CD14-positive monocyte (primary cell): ENCODE results near the gene SLC8A2. TPM values are rescaled to one million over a fixed set of nuclear protein-coding genes. Genes with fewer than 3 reads are reported as not detected.

Source experiments
- DNase-seq, 3 donors: peaks; one replicate each; pipeline ENCODE4 v3.0.0-alpha.2; 2011 to 2022
- H2AFZ ChIP-seq: 2 replicates; pipeline ENCODE4 v1.6.0; 2012; ENCODE audit warnings: mild to moderate bottlenecking, low read depth, low read length, inconsistent platforms; ENCODE audit not compliant: insufficient read depth, poor library complexity, severe bottlenecking
- H3K27ac ChIP-seq, 2 donors: 1 replicate in 1 of 2; 2 replicates in 1 of 2; pipeline ENCODE4 v1.5.1; 2012 to 2013; ENCODE audit warnings: low read length in 2 of 2, control low read depth in 1 of 2, inconsistent platforms in 1 of 2, low read depth in 1 of 2, mild to moderate bottlenecking in 1 of 2
- H3K27me3 ChIP-seq, 2 donors: one replicate each; pipeline versions ENCODE4 v1.6.0 to v1.6.1; 2011 to 2013; ENCODE audit warnings: low read length in 2 of 2; ENCODE audit not compliant: control insufficient read depth in 2 of 2, insufficient read depth in 2 of 2
- H3K36me3 ChIP-seq, 2 donors: replicated peaks in 1 of 2; 1 replicate in 1 of 2; 2 replicates in 1 of 2; pipeline versions ENCODE4 v1.5.1 to v1.6.1; 2012 to 2013; ENCODE audit warnings: low read length in 2 of 2, control low read depth in 1 of 2, inconsistent platforms in 1 of 2, mild to moderate bottlenecking in 1 of 2; ENCODE audit not compliant: insufficient read depth in 2 of 2, control insufficient read depth in 1 of 2
- H3K4me1 ChIP-seq, 2 donors: 1 replicate in 1 of 2; 2 replicates in 1 of 2; pipeline versions ENCODE4 v1.5.1 to v1.6.1; 2012 to 2013; ENCODE audit warnings: low read length in 2 of 2, control low read depth in 1 of 2, inconsistent platforms in 1 of 2, mild to moderate bottlenecking in 1 of 2, moderate library complexity in 1 of 2; ENCODE audit not compliant: insufficient read depth in 2 of 2, control insufficient read depth in 1 of 2
- H3K4me2 ChIP-seq: replicated peaks from 2 replicates; pipeline ENCODE3; 2012; ENCODE audit warnings: low read length, moderate library complexity, mild to moderate bottlenecking; ENCODE audit not compliant: poor library complexity, severe bottlenecking; ENCODE audit errors: extremely low read depth
- H3K4me3 ChIP-seq, 3 experiments: fragments of 200-600 bp in 1 of 3; sonication (generic) in 1 of 3; replicated peaks in 1 of 3; 1 replicate in 2 of 3; 2 replicates in 1 of 3; pipeline ENCODE4 v1.5.1; 2011 to 2013; ENCODE audit warnings: low read length in 3 of 3, mild to moderate bottlenecking in 3 of 3, control low read depth in 2 of 3, low read depth in 2 of 3, inconsistent platforms in 1 of 3, moderate library complexity in 1 of 3
- H3K79me2 ChIP-seq: 2 replicates; pipeline ENCODE4 v1.6.0; 2012; ENCODE audit warnings: mild to moderate bottlenecking, control low read depth, inconsistent platforms, low read length, moderate library complexity; ENCODE audit not compliant: insufficient read depth
- H3K9ac ChIP-seq: 2 replicates; pipeline ENCODE4 v1.6.0; 2017; ENCODE audit warnings: low read length, mild to moderate bottlenecking; ENCODE audit not compliant: insufficient read depth, poor library complexity, severe bottlenecking
- H3K9me3 ChIP-seq, 2 donors: replicated peaks in 1 of 2; 1 replicate in 1 of 2; 2 replicates in 1 of 2; pipeline versions ENCODE4 v1.5.1 to v1.6.1; 2012 to 2013; ENCODE audit warnings: low read length in 2 of 2, control low read depth in 1 of 2; ENCODE audit not compliant: control insufficient read depth in 1 of 2, insufficient read depth in 1 of 2
- H4K20me1 ChIP-seq: 2 replicates; pipeline ENCODE4 v1.6.0; 2012; ENCODE audit warnings: mild to moderate bottlenecking, low read length, control low read depth, moderate library complexity; ENCODE audit not compliant: insufficient read depth
- H3K27ac Mint-ChIP-seq, 7 donors: one replicate each; pipeline ENCODE4 v1.8.0; 2020; ENCODE audit warnings: mild to moderate bottlenecking in 7 of 7, mixed read lengths in 7 of 7, moderate library complexity in 6 of 7, inconsistent platforms in 2 of 7
- H3K27me3 Mint-ChIP-seq, 3 donors: one replicate each; pipeline ENCODE4 v1.8.0; 2021 to 2022; ENCODE audit warnings: low read depth in 3 of 3, mild to moderate bottlenecking in 3 of 3, mixed read lengths in 3 of 3, moderate library complexity in 3 of 3, inconsistent platforms in 1 of 3
- H3K36me3 Mint-ChIP-seq, 2 donors: one replicate each; pipeline ENCODE4 v1.8.0; 2020; ENCODE audit warnings: mixed read lengths in 2 of 2, inconsistent platforms in 1 of 2, mild to moderate bottlenecking in 1 of 2
- H3K4me1 Mint-ChIP-seq: one replicate; pipeline ENCODE4 v1.8.0; 2020; ENCODE audit warnings: mild to moderate bottlenecking, mixed read lengths
- H3K4me3 Mint-ChIP-seq, 2 donors: one replicate each; pipeline ENCODE4 v1.8.0; 2020; ENCODE audit warnings: mild to moderate bottlenecking in 2 of 2, mixed read lengths in 2 of 2, moderate library complexity in 1 of 2
- H3K9me3 Mint-ChIP-seq, 7 donors: one replicate each; pipeline ENCODE4 v1.8.0; 2020 to 2022; ENCODE audit warnings: mixed read lengths in 7 of 7, mild to moderate bottlenecking in 6 of 7, moderate library complexity in 6 of 7, inconsistent platforms in 2 of 7
- WGBS: methylation state at CpG from one replicate; pipeline ENCODE4 v1.1.5; 2013; ENCODE audit warnings: missing lambda C conversion rate; ENCODE audit not compliant: insufficient coverage; 5-methylcytosine and 5-hydroxymethylcytosine counted together
- intact Hi-C, 2 donors: fragments of 100-400 bp; cut with micrococcal nuclease; formaldehyde crosslinking; loops; one replicate each; pipeline versions ENCODE4 v1.15.0 to v1.15.1; 2023
- polyA plus RNA-seq, 3 donors: library from polyadenylated mRNA; depleted of rRNA in 1 of 3; unstranded in 2 of 3; stranded (reverse) in 1 of 3; fragments of 300-500 nt in 2 of 3; fragments of >200 nt in 1 of 3; fragmentation: Illumina TruSeq in 2 of 3; gene quantifications; 1 replicate in 2 of 3; 2 replicates in 1 of 3; pipeline ENCODE4 v1.2.3, GENCODE V29; 2012 to 2021
- TF ChIP-seq, protein P1 (sequence below): fragments of 200-600 bp; IDR thresholded peaks from one replicate; pipeline ENCODE4 v1.8.0; 2022; ENCODE audit warnings: antibody characterized with exemption, mild to moderate bottlenecking

The SLC8A2 gene
- polyA plus RNA-seq, 3 donors, result not detected

DNA sequence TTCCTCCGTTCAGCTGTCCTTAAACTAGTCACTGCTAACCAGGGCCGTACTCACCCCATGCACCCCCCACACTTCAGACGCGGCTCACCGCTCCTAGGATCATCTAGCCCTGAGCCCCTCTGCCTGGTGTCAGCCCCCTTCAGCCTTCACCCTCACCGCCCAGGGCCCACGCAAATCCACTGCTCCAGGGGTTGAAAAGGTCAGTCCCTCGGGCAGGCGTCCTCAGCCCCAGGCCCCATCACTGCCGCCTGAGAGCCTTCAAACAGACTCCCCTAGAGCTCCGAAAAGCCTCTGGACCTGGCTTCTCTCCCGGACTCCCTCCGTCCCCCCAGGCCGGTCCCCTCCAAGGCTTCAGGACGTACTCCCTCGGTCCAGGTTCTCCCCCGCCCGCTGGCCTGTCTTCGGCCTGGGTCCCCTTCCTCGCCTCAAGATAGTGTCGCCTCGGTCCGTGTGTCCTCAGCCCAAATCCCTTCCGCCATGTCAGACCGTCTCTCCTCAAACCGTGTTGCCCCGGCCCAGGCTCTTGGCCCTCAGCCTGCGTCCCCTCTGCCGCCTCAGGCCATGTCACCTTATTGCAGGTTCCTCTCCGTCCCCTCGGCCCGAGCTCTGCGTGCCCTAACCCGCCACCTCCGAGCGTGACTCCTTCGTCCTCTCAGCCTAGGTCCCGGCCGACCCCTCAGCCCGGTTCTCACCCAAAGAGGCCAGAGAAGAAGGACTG lies 42.6 kb upstream of the SLC8A2 start:
- Mint-ChIP-seq H3K36me3 (peaks cover 21 to 35% of the 10 kb centered on the region in 2 donors), H3K4me3 (peak overlapping the region; percentile 98), H3K9me3 (no peaks in the 10 kb centered on the region), H3K27me3 (peaks cover 0 to 11% (median 3%) of the 10 kb centered on the region in 3 donors), H3K27ac (peak overlapping the region; percentile 98 to 100 (median 99)), H3K4me1 (peaks cover 49% of the 10 kb centered on the region)
- H4K20me1 ChIP-seq, result peaks cover 51% of the 10 kb centered on the region
- H2AFZ ChIP-seq, result peak overlapping the region; percentile 61
- TF ChIP-seq, protein P1, sequence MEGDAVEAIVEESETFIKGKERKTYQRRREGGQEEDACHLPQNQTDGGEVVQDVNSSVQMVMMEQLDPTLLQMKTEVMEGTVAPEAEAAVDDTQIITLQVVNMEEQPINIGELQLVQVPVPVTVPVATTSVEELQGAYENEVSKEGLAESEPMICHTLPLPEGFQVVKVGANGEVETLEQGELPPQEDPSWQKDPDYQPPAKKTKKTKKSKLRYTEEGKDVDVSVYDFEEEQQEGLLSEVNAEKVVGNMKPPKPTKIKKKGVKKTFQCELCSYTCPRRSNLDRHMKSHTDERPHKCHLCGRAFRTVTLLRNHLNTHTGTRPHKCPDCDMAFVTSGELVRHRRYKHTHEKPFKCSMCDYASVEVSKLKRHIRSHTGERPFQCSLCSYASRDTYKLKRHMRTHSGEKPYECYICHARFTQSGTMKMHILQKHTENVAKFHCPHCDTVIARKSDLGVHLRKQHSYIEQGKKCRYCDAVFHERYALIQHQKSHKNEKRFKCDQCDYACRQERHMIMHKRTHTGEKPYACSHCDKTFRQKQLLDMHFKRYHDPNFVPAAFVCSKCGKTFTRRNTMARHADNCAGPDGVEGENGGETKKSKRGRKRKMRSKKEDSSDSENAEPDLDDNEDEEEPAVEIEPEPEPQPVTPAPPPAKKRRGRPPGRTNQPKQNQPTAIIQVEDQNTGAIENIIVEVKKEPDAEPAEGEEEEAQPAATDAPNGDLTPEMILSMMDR, result no peak
- H3K4me1 ChIP-seq, result peaks cover 31 to 33% of the 10 kb centered on the region in 2 donors
- no peaks in the 10 kb centered on the region for H3K9me3 ChIP-seq
- no peak for DNase-seq
- 7% methylated on average over 40 of the region's 40 CpGs for WGBS
- no peaks in the 10 kb centered on the region for H3K27me3 ChIP-seq
- intact Hi-C loops, result loop anchor here (2.0 to 10.0 kb wide), 5 partner anchors 30 to 240 kb away; partner anchors contain the start of genes INAFM1 (in 1 of the 2), KPTN (in 1 of the 2) and NOP53 (in 1 of the 2)
- peak overlapping the region; percentile 84 for H3K4me2 ChIP-seq
- peak overlapping the region; percentile 98 to 100 for H3K27ac ChIP-seq
- H3K36me3 ChIP-seq, result peaks cover 4 to 29% of the 10 kb centered on the region in 2 donors
- H3K79me2 ChIP-seq, result peaks cover 56% of the 10 kb centered on the region
- peak overlapping the region; percentile 98 for H3K9ac ChIP-seq
- H3K4me3 ChIP-seq, result peak overlapping the region; percentile 84 to 99 (median 99)

GRCh38 chr19:47512948-47513319 lies 41.2 kb upstream of the SLC8A2 start:
- Histone ChIP-seq H3K9ac (peak overlapping the region; percentile 32), H3K4me3 (peak overlapping the region in 2 of 3 experiments; percentile 7 to 99), H3K36me3 (peaks cover 4 to 29% of the 10 kb centered on the region in 2 donors), H3K4me2 (peak overlapping the region; percentile 84), H3K27me3 (no peaks in the 10 kb centered on the region), H2AFZ (no peak overlapping the region), H3K4me1 (peaks cover 31 to 33% of the 10 kb centered on the region in 2 donors), H3K79me2 (peaks cover 69% of the 10 kb centered on the region), H3K9me3 (no peaks in the 10 kb centered on the region), H4K20me1 (peaks cover 65% of the 10 kb centered on the region), H3K27ac (peak overlapping the region; percentile 37 to 100)
- Mint-ChIP-seq H3K4me1 (peaks cover 49% of the 10 kb centered on the region), H3K27ac (peak overlapping the region; percentile 70 to 100 (median 99)), H3K36me3 (peaks cover 21 to 35% of the 10 kb centered on the region in 2 donors), H3K4me3 (peak overlapping the region; percentile 98), H3K9me3 (no peaks in the 10 kb centered on the region), H3K27me3 (peaks cover 0 to 6% (median 0%) of the 10 kb centered on the region in 3 donors)
- DNase-seq, result no peak
- intact Hi-C loops, result loop anchor here (5.0 to 10.0 kb wide), 4 partner anchors 78 to 238 kb away; partner anchors contain the start of genes INAFM1 (in 1 of the 2) and NOP53 (in 1 of the 2)
- 59% methylated on average over 4 of the region's 8 CpGs for WGBS
- TF ChIP-seq, protein P1, result no peak
